ENCODE data around the gene FOXN3.
A peak's percentile ranks its signal among the peaks of the same experiment; 100 is the strongest.
"Not testable (repeated sequence)": the region's sequence is repeated elsewhere in the genome, so short reads cannot be mapped to it uniquely, and the experiment has no call there.

FOXN3 gene

GRCh38 chr14:89123215-89123614 is 293.8 kb downstream of the FOXN3 start:
- Histone ChIP-seq H3K4me1 (ENCODE audit: insufficient read depth, low read length) (peaks cover 16% of the 10 kb centered on the region), H3K4me3 (ENCODE audit: low read length) (no peak overlapping the region), H3K36me3 (ENCODE audit: insufficient read depth, low read length) (no peaks in the 10 kb centered on the region)

GRCh38 chr14:89121968-89122620 is 294.9 kb downstream of the FOXN3 start:
- Histone ChIP-seq H3K9me3 (ENCODE audit: low read length) (peaks cover 8% of the 10 kb centered on the region), H3K4me1 (ENCODE audit: insufficient read depth, low read length) (peaks cover 16% of the 10 kb centered on the region), H3K36me3 (ENCODE audit: insufficient read depth, low read length) (no peaks in the 10 kb centered on the region), H3K27me3 (ENCODE audit: insufficient read depth, low read length) (no peaks in the 10 kb centered on the region), H3K4me3 (ENCODE audit: low read length) (no peak overlapping the region), H2AFZ (ENCODE audit: low read depth, low read length) (peak overlapping the region; percentile 62)

More at GRCh38 chr14:89123215-89123614, 293.8 kb downstream of the FOXN3 start:
- Histone ChIP-seq H2AFZ (ENCODE audit: low read depth, low read length) (peak overlapping the region; percentile 62), H3K27me3 (ENCODE audit: insufficient read depth, low read length) (no peaks in the 10 kb centered on the region), H3K9me3 (ENCODE audit: low read length) (peaks cover 8% of the 10 kb centered on the region)

- Histone ChIP-seq H3K9me3 (ENCODE audit: low read length) (peaks cover 4% of the 10 kb centered on the region), H2AFZ (ENCODE audit: low read depth, low read length) (no peak overlapping the region), H3K36me3 (ENCODE audit: insufficient read depth, low read length) (no peaks in the 10 kb centered on the region), H3K27me3 (ENCODE audit: insufficient read depth, low read length) (no peaks in the 10 kb centered on the region), H3K4me1 (ENCODE audit: insufficient read depth, low read length) (peaks cover 9% of the 10 kb centered on the region), H3K4me3 (ENCODE audit: low read length) (no peak overlapping the region)
Observed at GRCh38 chr14:89117012-89117411, 300.0 kb downstream of the FOXN3 start.

- no peak overlapping the region for H3K4me3 ChIP-seq (ENCODE audit: low read length)
- H3K27me3 ChIP-seq (ENCODE audit: insufficient read depth, low read length), result no peaks in the 10 kb centered on the region
- no peaks in the 10 kb centered on the region for H3K9me3 ChIP-seq (ENCODE audit: low read length)
- no peaks in the 10 kb centered on the region for H3K4me1 ChIP-seq (ENCODE audit: insufficient read depth, low read length)
- H3K36me3 ChIP-seq (ENCODE audit: insufficient read depth, low read length), result no peaks in the 10 kb centered on the region
- no peak overlapping the region for H2AFZ ChIP-seq (ENCODE audit: low read depth, low read length)
Observed at GRCh38 chr14:89114109-89114508, 302.9 kb downstream of the FOXN3 start.

- Histone ChIP-seq H3K4me1 (ENCODE audit: insufficient read depth, low read length) (no peaks in the 10 kb centered on the region), H3K27me3 (ENCODE audit: insufficient read depth, low read length) (no peaks in the 10 kb centered on the region), H3K36me3 (ENCODE audit: insufficient read depth, low read length) (no peaks in the 10 kb centered on the region), H2AFZ (ENCODE audit: low read depth, low read length) (no peak overlapping the region), H3K9me3 (ENCODE audit: low read length) (no peaks in the 10 kb centered on the region), H3K4me3 (ENCODE audit: low read length) (no peak overlapping the region)
Observed at GRCh38 chr14:89112720-89113119, 304.3 kb downstream of the FOXN3 start.

- not testable (repeated sequence) for H3K4me1 ChIP-seq (ENCODE audit: insufficient read depth, low read length); H3K27me3 ChIP-seq (ENCODE audit: insufficient read depth, low read length); H2AFZ ChIP-seq (ENCODE audit: low read depth, low read length); H3K4me3 ChIP-seq (ENCODE audit: low read length); H3K9me3 ChIP-seq (ENCODE audit: low read length); H3K36me3 ChIP-seq (ENCODE audit: insufficient read depth, low read length)
Observed at GRCh38 chr14:89111766-89112543, 305.1 kb downstream of the FOXN3 start.

- not testable (repeated sequence) for H3K4me1 ChIP-seq (ENCODE audit: insufficient read depth, low read length); H2AFZ ChIP-seq (ENCODE audit: low read depth, low read length); H3K4me3 ChIP-seq (ENCODE audit: low read length); H3K36me3 ChIP-seq (ENCODE audit: insufficient read depth, low read length); H3K27me3 ChIP-seq (ENCODE audit: insufficient read depth, low read length); H3K9me3 ChIP-seq (ENCODE audit: low read length)
Observed at GRCh38 chr14:89111232-89111631, 305.8 kb downstream of the FOXN3 start.

- Histone ChIP-seq H3K4me1 (ENCODE audit: insufficient read depth, low read length) (no peaks in the 10 kb centered on the region), H3K27me3 (ENCODE audit: insufficient read depth, low read length) (no peaks in the 10 kb centered on the region), H2AFZ (ENCODE audit: low read depth, low read length) (no peak overlapping the region), H3K36me3 (ENCODE audit: insufficient read depth, low read length) (no peaks in the 10 kb centered on the region), H3K9me3 (ENCODE audit: low read length) (no peaks in the 10 kb centered on the region), H3K4me3 (ENCODE audit: low read length) (no peak overlapping the region)
Observed at GRCh38 chr14:89110110-89110509, 306.9 kb downstream of the FOXN3 start.

- no peak overlapping the region for H2AFZ ChIP-seq (ENCODE audit: low read depth, low read length)
- no peaks in the 10 kb centered on the region for H3K4me1 ChIP-seq (ENCODE audit: insufficient read depth, low read length)
- H3K9me3 ChIP-seq (ENCODE audit: low read length), result no peaks in the 10 kb centered on the region
- no peaks in the 10 kb centered on the region for H3K36me3 ChIP-seq (ENCODE audit: insufficient read depth, low read length)
- no peak overlapping the region for H3K4me3 ChIP-seq (ENCODE audit: low read length)
- no peaks in the 10 kb centered on the region for H3K27me3 ChIP-seq (ENCODE audit: insufficient read depth, low read length)
Observed at GRCh38 chr14:89108608-89109007, 308.4 kb downstream of the FOXN3 start.

- Histone ChIP-seq H3K4me1 (ENCODE audit: insufficient read depth, low read length) (no peaks in the 10 kb centered on the region), H2AFZ (ENCODE audit: low read depth, low read length) (no peak overlapping the region), H3K9me3 (ENCODE audit: low read length) (no peaks in the 10 kb centered on the region), H3K36me3 (ENCODE audit: insufficient read depth, low read length) (no peaks in the 10 kb centered on the region), H3K4me3 (ENCODE audit: low read length) (no peak overlapping the region), H3K27me3 (ENCODE audit: insufficient read depth, low read length) (no peaks in the 10 kb centered on the region)
Observed at GRCh38 chr14:89107626-89108025, 309.4 kb downstream of the FOXN3 start.
